Neuronal stem cell (in vitro differentiated cells): Measurements from ENCODE around the gene PRRX2.
A peak's percentile ranks its signal among the peaks of the same experiment; 100 is the strongest.

Experiments
- DNase-seq: peaks from one replicate; pipeline ENCODE4 v3.0.0-alpha.2; 2013; ENCODE audit warnings: low spot score
- H2AFZ ChIP-seq: one replicate; pipeline ENCODE4 v1.6.1; 2013; ENCODE audit warnings: mild to moderate bottlenecking, low read length, inconsistent platforms
- H2AK5ac ChIP-seq: 2 replicates; pipeline ENCODE4 v1.6.1; 2013; ENCODE audit warnings: low read depth, mild to moderate bottlenecking, inconsistent platforms, low read length, moderate library complexity, mixed read lengths
- H2BK120ac ChIP-seq: 2 replicates; pipeline ENCODE4 v1.6.1; 2013; ENCODE audit warnings: low read depth, mild to moderate bottlenecking, inconsistent platforms, low read length, moderate library complexity, mixed read lengths
- H2BK12ac ChIP-seq: one replicate; pipeline ENCODE4 v1.6.1; 2013; ENCODE audit warnings: low read length, inconsistent platforms
- H2BK15ac ChIP-seq: 2 replicates; pipeline ENCODE4 v1.6.1; 2013; ENCODE audit warnings: mild to moderate bottlenecking, low read length, inconsistent platforms, mixed read lengths
- H2BK5ac ChIP-seq: one replicate; pipeline ENCODE4 v1.6.1; 2013; ENCODE audit warnings: inconsistent platforms, mild to moderate bottlenecking, low read length, moderate library complexity
- H3K14ac ChIP-seq: one replicate; pipeline ENCODE4 v1.6.1; 2013; ENCODE audit warnings: low read length, inconsistent platforms
- H3K18ac ChIP-seq: 2 replicates; pipeline ENCODE4 v1.6.1; 2013; ENCODE audit warnings: low read length, inconsistent platforms
- H3K23ac ChIP-seq: 2 replicates; pipeline ENCODE4 v1.6.1; 2013; ENCODE audit warnings: low read depth, mild to moderate bottlenecking, mixed read lengths, low read length, inconsistent platforms; ENCODE audit not compliant: poor library complexity
- H3K27ac ChIP-seq: replicated peaks from 3 replicates; pipeline ENCODE4 v1.5.1; 2013; ENCODE audit warnings: low read length, inconsistent platforms
- H3K27me3 ChIP-seq, 3 experiments: 2 replicates each; pipeline ENCODE4 v1.6.1; 2013; ENCODE audit warnings: low read length in 3 of 3, mild to moderate bottlenecking in 2 of 3, inconsistent platforms in 1 of 3, low read depth in 1 of 3, mixed read lengths in 1 of 3, moderate library complexity in 1 of 3; ENCODE audit not compliant: control insufficient read depth in 3 of 3, insufficient read depth in 3 of 3
- H3K36me3 ChIP-seq, 2 donors: replicated peaks in 1 of 2; 2 replicates each; pipeline ENCODE4 v1.6.1; 2013; ENCODE audit warnings: low read length in 2 of 2; ENCODE audit not compliant: control insufficient read depth in 2 of 2, insufficient read depth in 2 of 2
- H3K4ac ChIP-seq: 2 replicates; pipeline ENCODE4 v1.6.1; 2013; ENCODE audit warnings: inconsistent platforms, mild to moderate bottlenecking, low read length, moderate library complexity
- H3K4me1 ChIP-seq, 2 donors: 1 replicate in 1 of 2; 2 replicates in 1 of 2; pipeline ENCODE4 v1.6.1; 2013; ENCODE audit warnings: low read length in 2 of 2, low read depth in 1 of 2; ENCODE audit not compliant: control insufficient read depth in 2 of 2, insufficient read depth in 1 of 2
- H3K4me2 ChIP-seq: one replicate; pipeline ENCODE4 v1.6.1; 2013; ENCODE audit warnings: mild to moderate bottlenecking, low read length, inconsistent platforms; ENCODE audit not compliant: insufficient read depth, poor library complexity, severe bottlenecking
- H3K4me3 ChIP-seq, 2 donors: 2 replicates each; pipeline ENCODE4 v1.5.1; 2013; ENCODE audit warnings: low read length in 2 of 2, mild to moderate bottlenecking in 2 of 2, inconsistent platforms in 1 of 2, moderate library complexity in 1 of 2
- H3K79me1 ChIP-seq: one replicate; pipeline ENCODE4 v1.6.1; 2013; ENCODE audit warnings: low read depth, mild to moderate bottlenecking, inconsistent platforms, low read length, moderate library complexity
- H3K9ac ChIP-seq: one replicate; pipeline ENCODE4 v1.6.1; 2013; ENCODE audit warnings: mild to moderate bottlenecking, low read depth, low read length, inconsistent platforms; ENCODE audit not compliant: poor library complexity
- H3K9me3 ChIP-seq, 2 donors: replicated peaks in 1 of 2; 2 replicates each; pipeline versions ENCODE3 to v1.6.1; 2013; ENCODE audit warnings: low read length in 2 of 2, mild to moderate bottlenecking in 2 of 2, inconsistent platforms in 1 of 2, low read depth in 1 of 2, mixed read lengths in 1 of 2, moderate library complexity in 1 of 2; ENCODE audit not compliant: control insufficient read depth in 2 of 2, insufficient read depth in 1 of 2
- H4K8ac ChIP-seq: one replicate; pipeline ENCODE4 v1.6.1; 2013; ENCODE audit warnings: low read depth, mild to moderate bottlenecking, inconsistent platforms, low read length, moderate library complexity
- H4K91ac ChIP-seq: one replicate; pipeline ENCODE4 v1.6.1; 2013; ENCODE audit warnings: low read length, low read depth, mild to moderate bottlenecking, inconsistent platforms; ENCODE audit not compliant: poor library complexity
- WGBS, 2 donors: extraction: QIAGEN DNeasy Blood & Tissue Kit; methylation state at CpG; one replicate each; pipeline ENCODE4 v1.1.7; 2013; ENCODE audit warnings: missing lambda C conversion rate in 2 of 2, mixed read lengths in 1 of 2; ENCODE audit not compliant: insufficient read length in 2 of 2, insufficient replicate concordance in 1 of 2; ENCODE audit errors: extremely low coverage in 2 of 2; 5-methylcytosine and 5-hydroxymethylcytosine counted together

Gene PRRX2

DNA sequence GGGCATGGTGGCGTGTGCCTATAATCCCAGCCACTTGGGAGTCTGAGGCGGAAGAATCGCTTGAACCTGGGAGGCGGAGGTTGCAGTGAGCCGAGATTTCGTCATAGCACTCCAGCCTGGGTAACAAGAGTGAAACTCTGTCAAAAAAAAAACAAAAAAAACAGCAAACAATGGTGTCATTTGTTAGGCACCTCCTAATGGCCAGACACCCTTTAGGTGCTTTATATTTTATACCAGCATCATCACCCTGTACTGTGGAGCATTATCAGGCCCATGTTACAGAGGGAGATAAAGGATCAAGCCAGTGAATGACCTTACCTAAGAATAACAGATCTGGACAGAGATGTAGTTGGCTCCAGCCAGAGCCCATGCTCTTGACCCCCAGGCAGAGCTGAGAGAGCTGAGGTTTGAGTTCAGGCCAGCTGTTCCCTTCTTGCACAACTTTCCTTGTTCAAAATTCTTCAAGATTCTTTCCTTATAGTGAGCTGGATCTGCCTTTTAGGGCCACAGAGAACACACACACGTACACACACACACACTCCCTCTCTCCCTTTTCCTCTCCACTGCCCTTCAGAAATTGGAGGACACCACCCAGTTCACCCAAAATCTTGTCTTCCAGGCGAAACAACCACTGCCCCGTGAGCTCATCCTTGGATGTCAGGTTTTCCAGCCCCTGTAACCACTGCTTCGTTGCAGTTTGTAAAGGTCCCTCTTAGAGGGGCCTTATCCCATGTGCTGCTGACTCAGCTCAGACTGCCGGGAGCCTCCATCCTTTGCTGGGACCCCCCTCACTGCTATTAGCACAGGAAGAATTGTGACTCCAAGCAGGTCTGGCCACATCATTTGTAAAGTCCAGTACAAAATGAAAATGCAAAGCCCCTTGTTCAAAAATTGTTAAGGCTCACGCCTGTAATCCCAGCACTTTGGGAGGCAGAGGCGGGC lies 97.8 kb downstream of the PRRX2 start:
- no peak overlapping the region for H2BK120ac ChIP-seq
- no peak overlapping the region for H4K8ac ChIP-seq
- H3K4me3 ChIP-seq: no peak overlapping the region
- no peak for DNase-seq
- H3K27me3 ChIP-seq: peaks cover 0 to 4% (median 0%) of the 10 kb centered on the region in 3 experiments
- WGBS, 2 donors: no CpG with 5 or more reads among the region's 13 CpGs
- peak overlapping the region; percentile 16 for H3K18ac ChIP-seq
- no peak overlapping the region for H4K91ac ChIP-seq
- H2AK5ac ChIP-seq: no peak overlapping the region
- no peak overlapping the region for H3K14ac ChIP-seq
- no peak overlapping the region for H2BK15ac ChIP-seq
- no peak overlapping the region for H2AFZ ChIP-seq
- no peak overlapping the region for H3K23ac ChIP-seq
- H3K27ac ChIP-seq: no peak overlapping the region
- peaks cover 0 to 4% of the 10 kb centered on the region in 2 donors for H3K4me1 ChIP-seq
- no peak overlapping the region for H2BK5ac ChIP-seq
- no peaks in the 10 kb centered on the region for H3K9me3 ChIP-seq
- no peak overlapping the region for H3K4me2 ChIP-seq
- no peaks in the 10 kb centered on the region for H3K36me3 ChIP-seq
- H3K9ac ChIP-seq: no peak overlapping the region
- H3K79me1 ChIP-seq: no peaks in the 10 kb centered on the region
- H3K4ac ChIP-seq: no peak overlapping the region
- H2BK12ac ChIP-seq: no peak overlapping the region

GRCh38 chr9:129765764-129766317 lies 100.4 kb downstream of the PRRX2 start:
- H3K4me2 ChIP-seq: no peak overlapping the region
- H4K8ac ChIP-seq: no peak overlapping the region
- H3K36me3 ChIP-seq: no peaks in the 10 kb centered on the region
- no CpG with 5 or more reads among the region's 4 CpGs for WGBS, 2 donors
- no peak overlapping the region for H2BK12ac ChIP-seq
- H3K27me3 ChIP-seq: peaks cover 0 to 9% (median 0%) of the 10 kb centered on the region in 3 experiments
- H3K27ac ChIP-seq: no peak overlapping the region
- peaks cover 0 to 4% of the 10 kb centered on the region in 2 donors for H3K4me1 ChIP-seq
- no peak overlapping the region for H3K4ac ChIP-seq
- no peak overlapping the region for H2BK5ac ChIP-seq
- H2BK120ac ChIP-seq: no peak overlapping the region
- DNase-seq: no peak
- no peak overlapping the region for H3K18ac ChIP-seq
- no peak overlapping the region for H3K4me3 ChIP-seq
- no peak overlapping the region for H2AFZ ChIP-seq
- H3K23ac ChIP-seq: no peak overlapping the region
- no peak overlapping the region for H2BK15ac ChIP-seq
- no peaks in the 10 kb centered on the region for H3K79me1 ChIP-seq
- no peak overlapping the region for H4K91ac ChIP-seq
- no peak overlapping the region for H2AK5ac ChIP-seq
- H3K9me3 ChIP-seq: no peaks in the 10 kb centered on the region
- H3K14ac ChIP-seq: no peak overlapping the region
- H3K9ac ChIP-seq: no peak overlapping the region

- Histone ChIP-seq H3K4ac (no peak overlapping the region), H2BK12ac (no peak overlapping the region), H3K9ac (no peak overlapping the region), H3K36me3 (no peaks in the 10 kb centered on the region), H2AFZ (no peak overlapping the region), H3K27ac (no peak overlapping the region), H3K23ac (no peak overlapping the region), H3K4me3 (no peak overlapping the region), H3K9me3 (no peaks in the 10 kb centered on the region), H4K91ac (no peak overlapping the region), H2BK5ac (no peak overlapping the region), H2BK15ac (no peak overlapping the region), H3K18ac (no peak overlapping the region), H3K14ac (no peak overlapping the region), H2AK5ac (no peak overlapping the region), H3K27me3 (peaks cover 0 to 9% (median 0%) of the 10 kb centered on the region in 3 experiments), H3K4me1 (no peaks in the 10 kb centered on the region), H4K8ac (no peak overlapping the region), H3K79me1 (no peaks in the 10 kb centered on the region), H3K4me2 (no peak overlapping the region), H2BK120ac (no peak overlapping the region)
- WGBS, 2 donors: no CpG with 5 or more reads among the region's 6 CpGs
- no peak for DNase-seq
These were observed 103.0 kb downstream of the PRRX2 start for GRCh38 chr9:129768486-129768885.

DNA sequence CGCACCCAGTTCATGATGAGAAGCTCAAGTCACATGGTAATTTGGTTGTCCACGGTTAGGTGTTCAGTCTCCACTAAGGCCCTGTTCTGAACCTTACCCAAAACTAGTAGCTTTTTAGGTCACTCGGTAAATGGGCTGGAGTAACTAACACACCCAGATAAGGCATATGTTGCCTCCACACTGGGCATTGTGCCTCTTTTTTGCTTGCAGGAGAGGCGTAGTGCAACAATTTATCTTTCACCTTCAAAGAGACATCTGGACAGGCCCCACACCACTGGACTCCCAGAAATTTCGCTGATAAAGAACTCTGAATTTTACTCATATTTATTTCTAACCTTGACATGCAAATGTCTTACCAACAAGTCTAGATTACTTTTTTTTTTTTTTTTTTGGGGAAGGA lies 104.2 kb downstream of the PRRX2 start:
- Histone ChIP-seq H3K4me2 (no peak overlapping the region), H2BK5ac (no peak overlapping the region), H3K9me3 (no peaks in the 10 kb centered on the region), H3K9ac (no peak overlapping the region), H2BK15ac (no peak overlapping the region), H4K8ac (no peak overlapping the region), H3K14ac (no peak overlapping the region), H3K23ac (no peak overlapping the region), H2AK5ac (no peak overlapping the region), H2AFZ (no peak overlapping the region), H3K4me3 (no peak overlapping the region), H2BK12ac (no peak overlapping the region), H3K4ac (no peak overlapping the region), H3K18ac (no peak overlapping the region), H4K91ac (no peak overlapping the region), H3K36me3 (no peaks in the 10 kb centered on the region), H3K27me3 (peaks cover 0 to 9% (median 0%) of the 10 kb centered on the region in 3 experiments), H3K4me1 (no peaks in the 10 kb centered on the region), H3K27ac (no peak overlapping the region), H3K79me1 (no peaks in the 10 kb centered on the region), H2BK120ac (no peak overlapping the region)
- DNase-seq: no peak
- no CpG with 5 or more reads among the region's 5 CpGs for WGBS, 2 donors
